Measurements from ENCODE around the gene TCF23.

- TF ChIP-seq, protein P1, sequence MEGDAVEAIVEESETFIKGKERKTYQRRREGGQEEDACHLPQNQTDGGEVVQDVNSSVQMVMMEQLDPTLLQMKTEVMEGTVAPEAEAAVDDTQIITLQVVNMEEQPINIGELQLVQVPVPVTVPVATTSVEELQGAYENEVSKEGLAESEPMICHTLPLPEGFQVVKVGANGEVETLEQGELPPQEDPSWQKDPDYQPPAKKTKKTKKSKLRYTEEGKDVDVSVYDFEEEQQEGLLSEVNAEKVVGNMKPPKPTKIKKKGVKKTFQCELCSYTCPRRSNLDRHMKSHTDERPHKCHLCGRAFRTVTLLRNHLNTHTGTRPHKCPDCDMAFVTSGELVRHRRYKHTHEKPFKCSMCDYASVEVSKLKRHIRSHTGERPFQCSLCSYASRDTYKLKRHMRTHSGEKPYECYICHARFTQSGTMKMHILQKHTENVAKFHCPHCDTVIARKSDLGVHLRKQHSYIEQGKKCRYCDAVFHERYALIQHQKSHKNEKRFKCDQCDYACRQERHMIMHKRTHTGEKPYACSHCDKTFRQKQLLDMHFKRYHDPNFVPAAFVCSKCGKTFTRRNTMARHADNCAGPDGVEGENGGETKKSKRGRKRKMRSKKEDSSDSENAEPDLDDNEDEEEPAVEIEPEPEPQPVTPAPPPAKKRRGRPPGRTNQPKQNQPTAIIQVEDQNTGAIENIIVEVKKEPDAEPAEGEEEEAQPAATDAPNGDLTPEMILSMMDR (IDR thresholded peaks at IDR 0.05): no peak
- no peak for TF ChIP-seq POLR2A (IDR thresholded peaks at IDR 0.05)
Observed at GRCh38 chr2:27182346-27182745, 33.5 kb downstream of the TCF23 start.

All from adrenal gland (tissue), 5 donors.